GM19035 (cell line): Measurements from ENCODE around the gene IGLL5.
A peak's percentile ranks its signal among the peaks of the same experiment; 100 is the strongest.

Source experiments
- ATAC-seq: cut with Tn5 transposase; IDR thresholded peaks from one replicate; pipeline ENCODE4 v1.9.1; 2021; ENCODE audit not compliant: unreplicated experiment

IGLL5 gene

DNA sequence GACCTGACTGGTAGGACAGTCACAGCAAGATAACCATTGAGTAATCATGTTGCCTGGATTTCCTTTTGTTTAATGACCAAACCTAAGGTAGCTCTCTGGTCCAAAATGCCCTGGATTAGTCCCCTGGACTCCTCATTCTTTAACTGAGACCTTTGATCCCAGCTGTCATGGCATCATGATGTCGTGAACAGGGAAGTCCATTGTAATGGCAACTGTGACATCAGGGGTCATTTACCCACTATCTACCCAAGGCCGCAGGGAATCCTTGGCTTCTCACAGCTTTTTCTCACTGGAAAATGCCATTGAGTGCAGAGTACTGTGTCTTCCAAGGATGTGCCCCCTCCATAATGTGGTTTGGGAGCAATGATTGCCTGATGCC, 29.1 kb upstream of the IGLL5 start:
- ATAC-seq: no peak

DNA sequence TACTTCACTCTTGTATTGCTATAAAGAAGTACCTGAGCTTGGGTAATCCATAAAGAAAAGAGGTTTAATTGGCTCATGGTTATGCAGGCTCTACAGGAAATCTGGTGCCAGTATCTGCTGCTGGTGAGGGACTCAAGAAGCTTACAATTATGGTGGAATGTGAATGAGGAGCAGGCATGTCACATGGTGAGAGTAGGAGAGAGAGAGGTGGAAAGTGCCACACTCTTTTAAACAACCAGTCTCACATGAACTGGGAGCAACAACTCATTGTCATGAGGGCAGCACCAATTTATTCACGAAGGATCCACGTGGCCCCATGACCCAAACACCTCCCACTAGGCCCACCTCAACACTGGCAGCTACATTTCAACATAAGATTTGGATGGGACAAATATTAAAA, 24.6 kb upstream of the IGLL5 start:
- ATAC-seq: no peak

DNA sequence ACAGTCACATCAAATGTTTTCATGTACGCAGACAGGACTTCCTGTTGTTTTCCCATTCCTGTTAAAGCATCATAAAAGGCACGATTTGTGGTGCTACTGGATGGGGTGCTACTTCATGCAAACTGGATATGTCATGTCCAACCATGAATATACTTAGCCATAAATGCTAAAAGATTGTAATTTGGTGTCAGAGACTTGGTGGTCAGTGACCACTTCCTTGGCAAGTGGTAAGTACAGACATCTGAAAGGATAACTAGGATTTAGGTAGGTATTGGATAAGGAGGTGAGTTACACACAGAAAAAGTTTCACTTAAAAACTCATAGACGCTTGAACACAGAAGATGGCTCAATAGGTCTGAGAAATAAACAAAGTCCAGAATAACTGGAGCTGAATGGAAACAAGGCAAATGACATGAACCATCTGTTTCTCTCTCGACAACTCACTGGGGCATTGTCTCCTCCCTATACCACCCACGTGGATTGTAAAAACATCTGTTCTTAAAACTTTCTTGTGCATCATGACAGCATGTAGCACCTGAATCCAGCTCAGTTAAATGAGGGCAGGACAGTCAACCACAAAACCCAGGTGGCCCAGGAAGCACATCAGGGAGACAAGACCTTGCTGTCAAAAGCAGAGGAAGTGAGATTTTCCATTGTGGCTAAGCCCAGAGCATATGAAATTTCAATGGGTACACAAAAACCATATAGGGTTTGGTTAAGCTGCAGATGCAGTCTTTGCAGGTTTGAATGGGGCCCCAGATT, 22.1 kb upstream of the IGLL5 start:
- ATAC-seq: peak; percentile 84

DNA sequence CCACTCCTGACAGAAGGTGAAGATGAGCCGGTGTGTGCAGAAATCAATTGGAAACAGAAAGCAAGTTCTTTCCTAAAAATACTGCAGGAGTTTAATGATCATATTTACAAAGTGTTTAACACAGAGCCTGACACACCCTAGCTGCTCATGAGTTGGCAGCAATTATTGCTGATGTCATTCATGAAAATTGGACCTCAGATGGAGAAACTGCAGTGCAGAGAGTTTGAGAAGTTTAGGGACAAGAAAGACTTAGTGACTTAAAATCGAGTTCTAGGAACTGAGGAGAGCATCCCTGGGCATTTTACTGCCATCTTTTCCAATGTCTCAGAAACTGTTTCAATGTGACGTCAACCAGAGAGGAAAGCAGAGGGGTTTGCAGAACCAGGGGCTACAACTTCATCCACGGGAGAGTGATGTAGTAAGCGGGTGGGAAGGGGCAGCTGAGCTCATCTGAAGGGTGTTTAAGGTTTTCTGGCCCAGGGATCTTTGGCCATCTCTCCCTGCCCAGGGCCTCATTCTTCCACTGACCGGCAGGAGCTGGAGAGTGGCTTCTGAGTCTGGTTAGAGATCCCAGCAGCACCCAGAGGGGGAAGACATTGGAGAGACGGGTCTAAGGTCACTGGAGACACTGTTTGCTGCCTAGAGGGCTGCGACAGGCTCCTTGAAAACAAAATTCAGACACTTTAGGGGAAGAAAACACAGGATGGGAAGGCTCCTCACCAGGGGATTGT, 21.1 kb upstream of the IGLL5 start:
- no peak for ATAC-seq

DNA sequence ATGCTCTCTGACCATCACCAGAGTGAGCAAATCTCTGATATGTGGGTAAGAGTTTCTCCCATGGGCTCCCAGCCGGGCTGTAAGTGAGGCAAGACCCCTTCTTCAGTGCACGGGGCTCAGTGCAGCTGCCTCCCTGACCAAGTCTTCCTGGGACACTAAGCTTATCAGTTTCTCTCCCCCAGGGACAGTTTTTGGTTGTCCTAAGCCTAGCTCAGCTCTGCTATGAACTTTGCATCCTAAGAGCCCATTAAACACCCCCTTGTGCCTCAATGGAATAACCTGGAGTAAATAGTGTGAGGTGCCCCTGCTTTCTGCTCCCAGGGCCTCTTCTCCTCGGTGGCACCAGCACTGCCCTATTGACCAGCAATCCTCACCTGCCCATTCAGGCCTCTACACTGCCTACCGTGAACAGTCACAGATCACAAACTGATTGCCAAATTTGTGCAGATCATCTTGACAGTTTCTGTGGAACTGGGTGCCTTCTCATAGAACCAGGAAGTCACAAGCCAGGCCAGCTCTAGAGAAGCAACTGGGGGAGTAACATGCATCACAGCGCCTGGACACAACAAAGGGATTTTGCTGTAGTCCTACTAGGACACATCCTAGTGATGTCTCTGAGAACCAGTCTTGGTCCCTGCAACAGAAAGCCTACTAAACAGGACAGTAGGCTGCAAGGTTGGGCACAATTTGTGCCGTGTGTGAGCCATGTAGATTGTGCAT, 19.5 kb upstream of the IGLL5 start:
- ATAC-seq: no peak

DNA sequence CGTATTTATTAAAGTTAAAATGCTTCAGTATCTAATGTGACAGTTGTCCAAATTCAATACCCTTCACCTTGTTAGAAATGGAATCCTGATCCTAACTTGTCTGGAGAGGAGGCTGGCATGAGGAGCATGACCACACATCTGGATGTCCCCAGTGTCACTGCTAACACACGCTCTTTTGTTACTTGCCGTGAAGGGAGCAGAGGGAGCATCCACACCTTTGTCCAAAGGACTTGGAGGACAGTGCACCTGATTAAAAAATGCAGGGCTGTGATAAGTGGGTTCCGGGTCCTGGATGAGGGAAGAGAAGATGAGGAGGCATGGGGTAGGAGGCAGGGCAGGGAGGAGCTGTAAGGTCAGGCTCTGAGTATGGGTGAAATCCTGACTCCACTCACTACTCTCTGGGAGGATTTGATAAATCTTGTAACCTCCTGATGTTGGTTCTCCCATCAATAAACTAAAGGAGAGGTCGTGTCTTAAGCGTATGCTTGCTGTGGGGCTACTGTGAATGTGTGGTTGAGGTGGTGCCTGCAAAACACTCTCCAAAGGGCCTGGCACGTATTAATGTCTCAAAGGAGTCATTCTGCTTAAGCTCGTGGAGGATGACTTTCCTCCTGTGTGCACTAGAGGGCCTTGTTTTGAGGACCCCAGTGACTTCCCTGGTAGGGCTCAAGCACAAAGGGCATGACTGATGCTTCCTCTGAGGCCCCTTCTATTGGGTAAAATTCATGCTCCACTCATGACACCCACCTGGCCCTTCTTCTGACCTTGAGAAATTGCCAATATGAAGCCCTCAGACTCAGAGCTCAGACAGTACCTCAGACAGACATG, 16.8 kb upstream of the IGLL5 start:
- ATAC-seq: no peak

DNA sequence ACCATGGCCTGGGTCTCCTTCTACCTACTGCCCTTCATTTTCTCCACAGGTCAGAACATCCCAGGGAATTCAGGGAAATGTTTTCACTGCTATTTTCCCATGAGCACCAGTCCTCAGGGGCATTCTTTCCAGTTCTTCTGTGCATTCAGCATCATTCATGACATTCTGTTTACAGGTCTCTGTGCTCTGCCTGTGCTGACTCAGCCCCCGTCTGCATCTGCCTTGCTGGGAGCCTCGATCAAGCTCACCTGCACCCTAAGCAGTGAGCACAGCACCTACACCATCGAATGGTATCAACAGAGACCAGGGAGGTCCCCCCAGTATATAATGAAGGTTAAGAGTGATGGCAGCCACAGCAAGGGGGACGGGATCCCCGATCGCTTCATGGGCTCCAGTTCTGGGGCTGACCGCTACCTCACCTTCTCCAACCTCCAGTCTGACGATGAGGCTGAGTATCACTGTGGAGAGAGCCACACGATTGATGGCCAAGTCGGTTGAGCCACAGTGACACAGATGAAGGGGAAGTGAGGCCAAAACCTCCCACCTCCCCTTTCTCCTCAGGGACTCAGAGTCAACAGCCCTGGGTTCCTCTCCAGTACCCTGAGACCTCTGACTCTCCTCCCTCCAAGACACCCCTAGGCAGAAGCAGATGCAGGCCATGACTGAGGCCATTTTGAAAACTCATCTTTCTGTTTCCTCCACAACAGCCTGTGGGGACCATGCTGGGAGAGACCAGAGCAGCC, 15.9 kb upstream of the IGLL5 start:
- no peak for ATAC-seq

DNA sequence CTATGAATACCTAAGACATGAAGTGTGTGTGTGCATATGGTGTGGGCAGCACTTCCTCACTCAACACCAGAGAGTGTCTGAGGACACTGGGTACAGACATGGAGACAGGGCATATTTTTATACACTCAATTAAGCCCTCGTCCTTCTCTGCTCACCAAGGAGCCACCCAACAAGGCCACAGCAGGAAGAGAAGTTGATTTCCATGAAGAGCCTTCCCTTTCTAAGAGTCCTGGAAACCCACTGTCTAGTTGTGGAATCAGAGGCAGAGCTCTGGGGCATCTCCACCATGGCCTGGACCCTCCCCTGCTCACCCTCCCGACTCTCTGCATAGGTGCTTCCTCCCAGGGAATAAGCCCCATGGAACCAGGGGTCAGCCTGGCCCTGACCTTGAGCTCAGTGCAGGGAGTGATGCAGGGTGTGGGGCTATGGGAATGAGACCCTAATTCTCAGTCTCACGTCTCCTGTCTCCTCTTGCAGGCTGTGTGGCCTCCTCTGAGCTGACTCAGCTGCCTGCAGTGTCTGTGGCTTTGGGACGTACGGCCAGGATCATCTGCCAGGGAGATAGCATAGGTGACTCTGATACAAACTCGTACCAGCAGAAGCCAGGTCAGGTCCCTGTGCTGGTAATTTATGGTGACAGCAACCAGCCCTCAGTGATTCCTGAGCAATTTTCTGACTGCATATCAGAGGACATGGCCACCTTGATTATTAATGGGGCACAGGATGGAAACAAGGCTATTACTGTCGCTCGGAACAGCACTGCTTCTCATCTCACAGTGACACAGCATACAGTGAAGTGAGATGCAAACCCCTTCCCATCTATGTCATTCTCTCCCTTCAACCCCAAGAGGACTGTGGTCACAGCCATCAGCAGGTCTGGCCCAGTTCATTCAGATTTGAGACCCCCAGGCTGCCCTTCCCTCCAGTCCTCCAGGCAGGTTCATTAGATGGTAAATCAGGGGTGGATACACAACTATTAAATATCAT, 14.6 kb upstream of the IGLL5 start:
- ATAC-seq: no peak

DNA sequence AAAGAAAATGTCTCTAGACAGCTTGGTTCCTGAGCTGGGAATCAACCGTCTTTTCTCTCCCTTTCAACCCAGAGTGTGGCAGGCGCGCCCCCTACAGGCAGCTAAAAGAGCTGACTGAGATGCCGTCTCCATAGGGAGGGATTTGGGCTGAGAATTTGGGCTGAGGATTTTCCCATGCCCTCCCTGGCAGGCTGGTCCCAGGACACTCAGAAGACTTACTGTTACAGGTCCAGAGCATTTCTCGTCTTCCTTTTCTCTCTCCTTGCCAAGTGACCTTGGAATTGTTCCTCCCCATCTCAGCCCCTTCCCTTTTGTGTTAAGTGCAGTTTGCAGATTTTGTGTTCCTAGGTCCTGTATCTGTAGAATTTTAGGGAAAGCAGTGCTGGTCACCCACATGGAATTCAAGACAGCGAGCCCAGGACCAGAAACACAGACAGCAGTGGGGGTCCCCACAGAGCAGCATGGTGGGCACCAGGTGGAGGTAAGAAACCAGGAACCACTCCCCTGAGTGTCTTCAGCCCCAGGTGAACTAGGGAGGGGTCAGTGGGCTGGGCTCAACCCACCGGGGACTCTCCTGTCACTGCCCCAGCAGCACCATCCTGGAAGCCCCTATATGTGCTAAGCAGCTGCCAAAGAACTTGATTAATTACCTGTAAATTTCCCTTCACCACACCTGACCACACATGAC, 9.9 kb upstream of the IGLL5 start:
- no peak for ATAC-seq

DNA sequence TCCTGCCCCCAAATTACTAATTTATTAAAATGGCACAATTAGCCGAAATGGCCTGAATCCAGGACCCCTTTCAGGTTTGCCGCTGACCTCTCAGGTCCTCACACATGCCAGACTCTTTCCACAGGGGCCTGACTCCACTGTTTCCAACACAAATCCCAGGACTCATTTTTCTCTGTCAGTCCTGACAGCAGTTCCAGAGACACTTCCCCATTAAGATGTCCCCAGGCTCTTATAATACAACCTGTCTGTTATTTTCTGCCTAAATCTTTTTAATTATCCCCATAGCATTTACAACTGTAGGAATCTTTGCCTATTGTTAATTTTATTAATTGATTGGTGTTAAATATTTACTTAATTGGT, 9.4 kb upstream of the IGLL5 start:
- ATAC-seq: no peak

DNA sequence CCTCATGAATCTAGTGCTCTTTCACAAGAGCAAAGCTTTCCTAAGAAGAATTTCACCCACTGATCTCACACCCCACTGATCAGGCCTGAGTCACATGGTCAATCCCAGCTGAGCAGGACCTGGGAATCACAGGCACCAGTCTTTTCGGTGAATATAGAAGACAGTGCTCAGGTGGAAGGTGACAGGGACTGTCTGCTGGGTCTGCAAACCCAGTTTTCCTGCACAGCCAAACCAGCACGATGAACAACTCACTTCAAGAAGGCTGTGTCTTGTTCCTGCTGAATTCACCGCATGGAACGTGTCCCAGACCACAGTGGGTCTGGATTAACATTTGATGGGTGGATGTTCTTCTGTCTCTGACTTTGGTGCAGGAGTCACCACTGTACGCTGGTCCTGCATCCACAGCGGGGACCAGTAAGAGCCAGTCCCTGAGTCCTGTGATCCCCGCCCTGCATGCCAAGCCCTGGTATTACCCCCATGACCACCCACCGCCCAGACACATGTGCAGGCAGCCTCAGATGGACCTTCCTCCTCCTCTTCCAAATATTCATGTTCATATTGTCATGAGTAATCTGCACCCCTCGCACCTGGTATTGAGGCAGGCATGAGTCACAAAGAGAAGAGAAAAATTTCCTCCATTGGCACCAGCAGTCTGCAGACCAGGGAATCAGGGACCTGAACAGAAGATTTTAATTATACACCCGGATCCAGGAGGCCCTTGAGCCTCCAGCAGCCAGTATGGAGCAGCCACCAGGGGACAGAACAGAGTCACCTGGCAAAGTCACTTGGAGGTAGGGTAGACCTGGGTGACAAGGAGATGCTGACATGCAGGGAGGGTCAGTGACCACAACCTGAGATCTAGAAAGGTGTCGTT, 8.6 kb upstream of the IGLL5 start:
- ATAC-seq: no peak

DNA sequence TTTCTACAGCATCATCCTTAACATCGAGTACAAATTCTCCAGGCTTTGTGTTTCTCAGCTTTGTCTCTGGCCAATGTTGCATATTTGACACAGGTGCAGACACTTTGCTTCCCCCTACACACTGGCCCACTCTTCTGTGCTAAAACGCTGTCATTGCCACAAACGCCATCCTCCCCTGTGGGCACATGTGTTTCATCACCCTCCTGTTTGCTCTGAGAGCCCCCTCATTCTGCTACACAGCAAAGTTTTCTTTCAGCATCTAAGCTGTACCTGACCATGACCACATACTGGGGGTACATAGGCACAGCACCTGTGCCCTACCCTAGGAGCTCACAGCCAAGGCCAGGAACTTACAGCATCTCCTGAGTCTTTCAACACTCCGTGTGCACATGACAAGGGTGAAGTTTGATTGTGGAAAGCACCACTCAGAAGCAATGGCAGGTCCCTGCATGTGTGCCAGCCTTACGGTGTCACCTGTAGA, 7.9 kb upstream of the IGLL5 start:
- ATAC-seq: no peak

DNA sequence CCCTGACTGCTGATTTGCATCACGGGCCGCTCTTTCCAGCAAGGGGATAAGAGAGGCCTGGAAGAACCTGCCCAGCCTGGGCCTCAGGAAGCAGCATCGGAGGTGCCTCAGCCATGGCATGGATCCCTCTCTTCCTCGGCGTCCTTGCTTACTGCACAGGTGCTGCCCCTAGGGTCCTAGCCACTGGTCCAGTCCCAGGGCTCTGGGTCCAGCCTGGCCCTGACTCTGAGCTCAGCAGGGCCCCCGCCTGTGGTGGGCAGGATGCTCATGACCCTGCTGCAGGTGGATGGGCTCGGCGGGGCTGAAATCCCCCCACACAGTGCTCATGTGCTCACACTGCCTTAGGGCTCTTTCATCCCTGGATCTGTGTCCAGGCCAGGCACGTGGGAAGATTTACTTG, 7.0 kb upstream of the IGLL5 start:
- ATAC-seq: no peak

DNA sequence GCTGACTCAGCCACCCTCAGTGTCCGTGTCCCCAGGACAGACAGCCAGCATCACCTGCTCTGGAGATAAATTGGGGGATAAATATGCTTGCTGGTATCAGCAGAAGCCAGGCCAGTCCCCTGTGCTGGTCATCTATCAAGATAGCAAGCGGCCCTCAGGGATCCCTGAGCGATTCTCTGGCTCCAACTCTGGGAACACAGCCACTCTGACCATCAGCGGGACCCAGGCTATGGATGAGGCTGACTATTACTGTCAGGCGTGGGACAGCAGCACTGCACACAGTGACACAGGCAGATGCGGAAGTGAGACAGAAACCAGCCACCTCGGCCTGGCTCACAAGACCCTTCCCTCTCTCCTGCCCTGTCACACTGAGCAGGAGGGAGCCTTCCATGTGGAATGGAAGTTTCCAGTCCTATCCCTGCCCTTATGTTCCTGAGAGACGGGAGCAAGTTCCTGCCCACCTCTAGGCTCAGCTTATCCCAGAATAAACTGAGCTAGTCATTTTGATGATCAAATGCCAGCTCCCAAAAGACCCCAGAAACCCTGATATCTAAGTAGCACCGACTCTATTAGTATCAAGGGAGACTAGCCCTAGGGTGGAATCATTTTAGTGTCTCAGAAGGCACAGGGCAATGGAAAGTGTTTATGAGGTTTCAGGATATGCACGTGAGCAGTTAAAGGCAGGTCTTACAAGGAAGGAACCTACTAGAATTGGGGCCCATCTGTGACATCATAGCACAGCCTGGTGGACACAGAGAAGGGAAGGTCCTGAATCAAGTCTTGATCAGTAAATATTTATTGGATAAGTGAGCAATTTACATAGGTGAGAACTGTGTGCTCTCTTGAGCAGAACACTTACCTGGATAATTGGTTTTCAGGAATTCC, 6.3 kb upstream of the IGLL5 start:
- no peak for ATAC-seq

DNA sequence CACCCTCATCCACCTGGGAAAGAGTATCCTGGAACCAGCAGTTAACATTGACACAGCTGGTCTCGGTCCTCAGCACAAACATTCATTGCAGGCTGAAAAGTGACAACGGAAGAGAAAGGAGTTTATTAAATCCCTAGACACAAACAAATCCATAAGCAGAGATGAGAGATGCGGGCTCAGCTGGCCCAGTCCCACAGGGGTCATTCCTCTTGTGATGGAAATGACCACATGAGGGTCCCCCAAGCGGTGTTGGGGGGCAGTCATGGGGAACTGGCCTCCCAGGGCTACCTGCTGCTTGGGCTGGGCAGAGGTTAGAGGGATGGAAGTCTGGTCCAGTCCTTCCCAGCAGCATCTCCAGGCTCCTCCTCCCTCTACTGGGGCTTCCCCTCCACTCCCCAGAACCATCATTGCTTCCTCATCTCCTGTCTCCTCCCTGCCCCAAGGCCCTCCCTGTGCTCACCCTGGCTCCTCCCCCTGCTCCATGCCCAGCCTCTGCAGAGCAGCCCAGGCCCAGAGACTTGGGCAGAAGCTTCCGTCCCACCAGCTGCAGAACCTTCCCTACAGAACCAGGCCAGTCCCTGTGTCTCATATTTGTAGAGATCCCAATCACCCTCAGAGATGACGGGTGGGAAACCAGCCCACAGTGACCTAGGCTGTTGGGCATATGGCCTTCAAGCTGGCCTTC, 5.4 kb upstream of the IGLL5 start:
- ATAC-seq: no peak

DNA sequence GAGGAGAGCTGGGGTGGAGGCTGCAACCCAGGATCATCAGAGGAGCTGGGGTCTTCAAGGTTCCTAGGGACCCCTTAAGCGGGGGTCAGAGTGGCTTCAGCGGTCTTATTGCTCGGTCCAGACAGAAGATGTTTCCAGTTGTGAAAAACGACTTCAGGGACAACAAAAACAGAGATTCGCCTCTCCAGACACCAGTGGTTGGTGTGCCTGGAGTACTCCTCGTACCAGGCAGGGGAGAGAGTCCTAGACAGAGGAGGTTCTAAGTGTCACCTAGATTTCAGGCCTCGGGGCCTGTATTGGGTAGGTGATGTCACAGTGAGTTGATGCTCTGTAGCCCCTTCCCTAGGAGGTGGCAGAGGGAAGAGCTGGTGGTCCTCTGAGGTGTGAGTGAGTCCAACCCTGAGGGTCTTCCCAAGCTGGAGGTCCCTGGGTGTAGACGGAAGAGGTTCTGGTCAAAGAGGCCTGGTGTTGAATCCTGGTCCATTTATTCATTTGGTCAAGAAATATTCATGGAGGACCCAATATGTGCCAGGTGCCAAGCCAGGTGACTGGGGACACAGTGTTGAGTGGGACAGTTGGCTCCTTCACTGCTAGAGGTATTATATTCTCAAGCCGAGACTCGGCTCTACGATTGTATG, 4.4 kb upstream of the IGLL5 start:
- ATAC-seq: no peak
